ENCODE results near the gene TMEM37. TPM values are rescaled to one million over a fixed set of nuclear protein-coding genes. Genes with fewer than 3 reads are reported as not detected.
A peak's percentile ranks its signal among the peaks of the same experiment; 100 is the strongest.

The TMEM37 gene
- total and polyA plus RNA-seq, 4 donors = 0.69 to 4.7 (median 2.5) TPM

DNA sequence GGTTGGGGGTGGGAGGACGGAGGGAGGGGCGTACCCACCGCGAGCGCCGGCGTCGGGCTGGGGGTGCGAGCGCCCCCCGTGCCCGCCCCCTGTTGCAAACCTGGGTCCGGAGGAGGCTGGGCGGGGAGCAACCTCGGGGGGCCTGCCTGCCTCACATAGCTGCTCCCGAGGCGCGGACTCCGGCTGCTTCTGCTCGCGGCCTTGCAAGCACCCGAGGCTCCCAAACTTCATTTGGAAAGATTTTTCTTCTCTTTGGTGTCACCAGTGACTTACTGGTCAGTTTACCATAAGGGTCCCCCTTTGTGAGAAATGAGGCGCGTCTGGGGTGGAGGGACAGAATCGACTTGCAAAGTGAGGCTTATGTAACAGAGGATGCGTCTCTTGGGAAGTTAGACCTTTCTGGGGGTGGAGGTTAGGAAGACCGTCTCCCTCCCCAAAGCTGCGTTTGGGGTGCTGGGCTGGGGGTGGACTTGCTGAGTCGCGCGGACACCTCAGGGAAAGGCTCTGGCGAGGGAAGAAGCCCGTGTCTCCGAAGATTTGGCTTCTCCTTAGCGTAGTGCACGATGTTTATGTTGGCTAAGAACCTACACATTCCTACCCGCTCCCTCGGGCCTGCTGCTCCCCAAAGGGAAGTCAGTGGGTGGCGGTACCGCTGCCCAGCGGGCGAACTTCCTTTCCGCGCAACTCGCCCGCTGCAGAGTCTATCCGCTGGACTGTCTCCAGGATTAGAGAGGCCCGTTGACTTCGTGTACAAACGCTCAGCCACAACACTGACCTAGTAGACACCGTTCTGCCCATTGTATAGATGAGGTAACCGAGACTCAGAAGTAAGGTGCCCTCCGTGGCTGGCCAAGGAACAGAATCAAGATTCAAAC is 559 bp downstream of the TMEM37 start:
- H3K9me3 ChIP-seq (ENCODE audit: control insufficient read depth, insufficient read depth, low read length) = no peaks in the 10 kb centered on the region
- H3K4me3 ChIP-seq (ENCODE audit: low read depth, low read length) = peak overlapping the region; percentile 36
- H3K4me1 ChIP-seq (ENCODE audit: control insufficient read depth, insufficient read depth, low read length) = peaks cover 22% of the 10 kb centered on the region
- peak in 1 of 6 donors; percentile 37 for DNase-seq (ENCODE audit: low read depth in 4 of 6, low spot score in 6 of 6)
- H3K27me3 ChIP-seq (ENCODE audit: control insufficient read depth, insufficient read depth, low read length) = peaks cover 26% of the 10 kb centered on the region
- WGBS (ENCODE audit: insufficient coverage) = 7% methylated on average over 53 of the region's 53 CpGs
- H3K27ac ChIP-seq (ENCODE audit: low read depth, low read length) = no peak overlapping the region
- H3K36me3 ChIP-seq (ENCODE audit: control insufficient read depth, insufficient read depth, low read length) = no peaks in the 10 kb centered on the region

- no peak overlapping the region for H3K27ac ChIP-seq (ENCODE audit: low read depth, low read length)
- H3K4me3 ChIP-seq (ENCODE audit: low read depth, low read length) = no peak overlapping the region
Measured at GRCh38 chr2:119432851-119433522, 1.3 kb downstream of the TMEM37 start.

DNA sequence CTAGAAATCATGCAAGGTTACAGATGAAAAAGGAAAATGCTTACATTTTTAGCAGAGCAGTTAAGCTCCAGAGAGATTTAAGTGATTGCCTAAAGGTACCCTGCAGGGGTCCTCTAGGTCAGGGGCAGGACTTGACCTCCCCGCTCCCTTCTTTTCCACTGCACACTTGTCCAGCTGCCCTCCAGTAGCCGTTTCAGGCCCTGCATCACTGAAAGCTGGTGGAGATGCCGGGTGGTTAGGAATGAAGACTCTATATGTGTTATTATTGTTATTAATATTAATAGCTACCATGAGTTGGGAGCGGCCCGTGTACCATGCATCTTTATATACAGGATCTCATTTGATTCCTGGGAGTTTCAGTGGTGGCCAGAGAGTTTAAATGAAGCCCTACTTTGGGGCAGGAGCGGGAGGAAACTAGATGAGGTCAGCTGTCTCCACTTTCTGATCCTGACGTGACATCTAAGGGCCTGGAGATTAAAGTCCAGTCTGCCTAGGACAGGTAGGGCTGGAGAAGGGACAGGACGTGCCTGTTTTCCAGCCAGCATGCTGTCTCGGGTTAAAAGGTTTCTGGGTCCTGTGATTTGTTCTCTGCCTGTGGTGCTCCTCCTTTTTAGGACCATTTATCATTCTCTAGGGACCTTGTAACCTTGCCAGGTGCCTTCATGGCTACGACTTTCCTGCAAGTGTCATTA is 2.1 kb downstream of the TMEM37 start:
- no peak overlapping the region for H3K27ac ChIP-seq (ENCODE audit: low read depth, low read length)
- no peak overlapping the region for H3K4me3 ChIP-seq (ENCODE audit: low read depth, low read length)
- H3K9me3 ChIP-seq (ENCODE audit: control insufficient read depth, insufficient read depth, low read length) = no peaks in the 10 kb centered on the region
- peaks cover 26% of the 10 kb centered on the region for H3K27me3 ChIP-seq (ENCODE audit: control insufficient read depth, insufficient read depth, low read length)
- H3K36me3 ChIP-seq (ENCODE audit: control insufficient read depth, insufficient read depth, low read length) = no peaks in the 10 kb centered on the region
- 85% methylated on average over 4 of the region's 10 CpGs for WGBS (ENCODE audit: insufficient coverage)
- H3K4me1 ChIP-seq (ENCODE audit: control insufficient read depth, insufficient read depth, low read length) = peaks cover 22% of the 10 kb centered on the region
- no peak for DNase-seq (ENCODE audit: low read depth in 4 of 6, low spot score in 6 of 6)

More at GRCh38 chr2:119432851-119433522, 1.3 kb downstream of the TMEM37 start:
- no peaks in the 10 kb centered on the region for H3K9me3 ChIP-seq (ENCODE audit: control insufficient read depth, insufficient read depth, low read length)
- no peaks in the 10 kb centered on the region for H3K36me3 ChIP-seq (ENCODE audit: control insufficient read depth, insufficient read depth, low read length)
- H3K4me1 ChIP-seq (ENCODE audit: control insufficient read depth, insufficient read depth, low read length) = peaks cover 22% of the 10 kb centered on the region
- 87% methylated on average over 7 of the region's 17 CpGs for WGBS (ENCODE audit: insufficient coverage)
- H3K27me3 ChIP-seq (ENCODE audit: control insufficient read depth, insufficient read depth, low read length) = peaks cover 26% of the 10 kb centered on the region
- DNase-seq (ENCODE audit: low read depth in 4 of 6, low spot score in 6 of 6) = no peak

GRCh38 chr2:119434664-119435063 is 3.0 kb downstream of the TMEM37 start:
- 73% methylated on average over 4 of the region's 6 CpGs for WGBS (ENCODE audit: insufficient coverage)
- Histone ChIP-seq H3K4me3 (ENCODE audit: low read depth, low read length) (no peak overlapping the region), H3K27ac (ENCODE audit: low read depth, low read length) (no peak overlapping the region), H3K27me3 (ENCODE audit: control insufficient read depth, insufficient read depth, low read length) (peaks cover 26% of the 10 kb centered on the region), H3K4me1 (ENCODE audit: control insufficient read depth, insufficient read depth, low read length) (peaks cover 22% of the 10 kb centered on the region), H3K9me3 (ENCODE audit: control insufficient read depth, insufficient read depth, low read length) (no peaks in the 10 kb centered on the region), H3K36me3 (ENCODE audit: control insufficient read depth, insufficient read depth, low read length) (no peaks in the 10 kb centered on the region)
- DNase-seq (ENCODE audit: low read depth in 4 of 6, low spot score in 6 of 6) = no peak

GRCh38 chr2:119435081-119435952 is 3.7 kb downstream of the TMEM37 start:
- WGBS (ENCODE audit: insufficient coverage) = 86% methylated on average over 5 of the region's 6 CpGs

GRCh38 chr2:119435953-119436297 is 4.3 kb downstream of the TMEM37 start:
- peaks cover 19% of the 10 kb centered on the region for H3K27me3 ChIP-seq (ENCODE audit: control insufficient read depth, insufficient read depth, low read length)
- WGBS (ENCODE audit: insufficient coverage) = 77% methylated on average over 7 of the region's 7 CpGs
- no peak overlapping the region for H3K27ac ChIP-seq (ENCODE audit: low read depth, low read length)
- peaks cover 2% of the 10 kb centered on the region for H3K36me3 ChIP-seq (ENCODE audit: control insufficient read depth, insufficient read depth, low read length)
- H3K4me1 ChIP-seq (ENCODE audit: control insufficient read depth, insufficient read depth, low read length) = peaks cover 20% of the 10 kb centered on the region
- no peaks in the 10 kb centered on the region for H3K9me3 ChIP-seq (ENCODE audit: control insufficient read depth, insufficient read depth, low read length)
- H3K4me3 ChIP-seq (ENCODE audit: low read depth, low read length) = no peak overlapping the region
- no peak for DNase-seq (ENCODE audit: low read depth in 4 of 6, low spot score in 6 of 6)

More at GRCh38 chr2:119435081-119435952, 3.7 kb downstream of the TMEM37 start:
- Histone ChIP-seq H3K4me3 (ENCODE audit: low read depth, low read length) (no peak overlapping the region), H3K36me3 (ENCODE audit: control insufficient read depth, insufficient read depth, low read length) (peaks cover 2% of the 10 kb centered on the region), H3K27ac (ENCODE audit: low read depth, low read length) (no peak overlapping the region), H3K27me3 (ENCODE audit: control insufficient read depth, insufficient read depth, low read length) (peaks cover 23% of the 10 kb centered on the region), H3K9me3 (ENCODE audit: control insufficient read depth, insufficient read depth, low read length) (no peaks in the 10 kb centered on the region), H3K4me1 (ENCODE audit: control insufficient read depth, insufficient read depth, low read length) (peaks cover 22% of the 10 kb centered on the region)
- no peak for DNase-seq (ENCODE audit: low read depth in 4 of 6, low spot score in 6 of 6)

- 95% methylated on average over 21 of the region's 22 CpGs for WGBS (ENCODE audit: insufficient coverage)
- H3K36me3 ChIP-seq (ENCODE audit: control insufficient read depth, insufficient read depth, low read length) = peaks cover 2% of the 10 kb centered on the region
- H3K4me3 ChIP-seq (ENCODE audit: low read depth, low read length) = no peak overlapping the region
- H3K4me1 ChIP-seq (ENCODE audit: control insufficient read depth, insufficient read depth, low read length) = peaks cover 10% of the 10 kb centered on the region
- no peak overlapping the region for H3K27ac ChIP-seq (ENCODE audit: low read depth, low read length)
- no peak for DNase-seq (ENCODE audit: low read depth in 4 of 6, low spot score in 6 of 6)
- peaks cover 9% of the 10 kb centered on the region for H3K27me3 ChIP-seq (ENCODE audit: control insufficient read depth, insufficient read depth, low read length)
- H3K9me3 ChIP-seq (ENCODE audit: control insufficient read depth, insufficient read depth, low read length) = no peaks in the 10 kb centered on the region
Measured at GRCh38 chr2:119436993-119437772, 5.5 kb downstream of the TMEM37 start.

GRCh38 chr2:119438128-119438656 is 6.5 kb downstream of the TMEM37 start:
- Histone ChIP-seq H3K4me1 (ENCODE audit: control insufficient read depth, insufficient read depth, low read length) (no peaks in the 10 kb centered on the region), H3K36me3 (ENCODE audit: control insufficient read depth, insufficient read depth, low read length) (peaks cover 2% of the 10 kb centered on the region), H3K27ac (ENCODE audit: low read depth, low read length) (no peak overlapping the region), H3K4me3 (ENCODE audit: low read depth, low read length) (no peak overlapping the region), H3K9me3 (ENCODE audit: control insufficient read depth, insufficient read depth, low read length) (no peaks in the 10 kb centered on the region), H3K27me3 (ENCODE audit: control insufficient read depth, insufficient read depth, low read length) (no peaks in the 10 kb centered on the region)
- 88% methylated on average over 1 of the region's 6 CpGs for WGBS (ENCODE audit: insufficient coverage)
- no peak for DNase-seq (ENCODE audit: low read depth in 4 of 6, low spot score in 6 of 6)
